Hepatocyte (in vitro differentiated cells): ENCODE results near the gene ARL15. TPM values are rescaled to one million over a fixed set of nuclear protein-coding genes. Genes with fewer than 3 reads are reported as not detected.

Source experiments
- DNase-seq: peaks from one replicate; pipeline ENCODE4 v3.0.0-alpha.2; 2016; ENCODE audit warnings: low spot score
- H2AFZ ChIP-seq: fragments of 200-600 bp; sonication (generic); 2 replicates; pipeline ENCODE4 v1.6.0; 2016; ENCODE audit warnings: antibody characterized with exemption, mild to moderate bottlenecking
- H3K27ac ChIP-seq: fragments of 200-600 bp; sonication (generic); 2 replicates; pipeline ENCODE4 v1.5.1; 2016; ENCODE audit warnings: mild to moderate bottlenecking
- H3K27me3 ChIP-seq: fragments of 200-600 bp; sonication (generic); 2 replicates; pipeline ENCODE4 v1.6.1; 2016
- H3K36me3 ChIP-seq: fragments of 200-600 bp; sonication (generic); replicated peaks from 2 replicates; pipeline ENCODE4 v1.5.1; 2016; ENCODE audit warnings: low read depth; ENCODE audit not compliant: insufficient read depth
- H3K4me1 ChIP-seq: fragments of 200-600 bp; sonication (generic); 2 replicates; pipeline ENCODE4 v1.5.1; 2016; ENCODE audit warnings: mild to moderate bottlenecking, moderate library complexity; ENCODE audit not compliant: insufficient read depth
- H3K4me2 ChIP-seq: fragments of 200-600 bp; sonication (generic); 2 replicates; pipeline ENCODE4 v1.6.0; 2016
- H3K4me3 ChIP-seq: fragments of 200-600 bp; sonication (generic); 2 replicates; pipeline ENCODE4 v1.5.1; 2016; ENCODE audit warnings: mild to moderate bottlenecking
- H3K79me2 ChIP-seq: fragments of 200-600 bp; sonication (generic); 2 replicates; pipeline ENCODE4 v1.6.0; 2017; ENCODE audit warnings: mild to moderate bottlenecking
- H3K9me2 ChIP-seq: fragments of 200-600 bp; sonication (generic); replicated peaks from 2 replicates; pipeline ENCODE4 v1.6.0; 2017; ENCODE audit warnings: mild to moderate bottlenecking; ENCODE audit not compliant: insufficient read depth
- H3K9me3 ChIP-seq: fragments of 200-600 bp; sonication (generic); 2 replicates; pipeline ENCODE4 v1.5.1; 2016; ENCODE audit warnings: low read depth, mild to moderate bottlenecking
- H4K20me1 ChIP-seq: fragments of 200-600 bp; sonication (generic); 2 replicates; pipeline ENCODE4 v1.6.0; 2016; ENCODE audit warnings: mild to moderate bottlenecking; ENCODE audit not compliant: insufficient read depth, poor library complexity, severe bottlenecking
- CTCF ChIP-seq: fragments of 200-600 bp; sonication (generic); IDR thresholded peaks from 2 replicates; pipeline ENCODE4 v1.5.1; 2016; ENCODE audit warnings: antibody characterized with exemption, mild to moderate bottlenecking; ENCODE audit not compliant: poor library complexity
- EZH2 ChIP-seq: fragments of 200-600 bp; sonication (generic); IDR thresholded peaks from 2 replicates; pipeline ENCODE4 v1.6.1; 2016; ENCODE audit warnings: antibody characterized with exemption, mild to moderate bottlenecking, borderline replicate concordance
- EZH2phosphoT487 ChIP-seq: fragments of 200-600 bp; sonication (generic); IDR thresholded peaks from one replicate; pipeline ENCODE4 v1.6.1; 2018; ENCODE audit warnings: antibody characterized with exemption, mild to moderate bottlenecking, low read depth, moderate library complexity; ENCODE audit not compliant: unreplicated experiment, severe bottlenecking
- WGBS: methylation state at CpG from one replicate; pipeline ENCODE4 v1.1.6; 2016; ENCODE audit warnings: low lambda C conversion rate; ENCODE audit errors: missing lambda C conversion rate; 5-methylcytosine and 5-hydroxymethylcytosine counted together
- polyA plus RNA-seq: library from polyadenylated mRNA; unstranded; fragments of >200 nt; fragmentation: Nextera tagmentation; extraction: Ambion mirVana; gene quantifications from 2 replicates; pipeline ENCODE4 v1.2.1, GENCODE V29; 2016
- total RNA-seq: library from RNA; depleted of rRNA; stranded (reverse); fragments of >200 nt; gene quantifications from 2 replicates; pipeline ENCODE4 v1.2.3, GENCODE V29; 2014

Gene ARL15
- total and polyA plus RNA-seq, 2 experiments from 2014 or later = 13.3 to 66.3 TPM

GRCh38 chr5:54090495-54091120 is 219.8 kb downstream of the ARL15 start:
- no peaks in the 10 kb centered on the region for H3K9me3 ChIP-seq
- no peak overlapping the region for H3K4me2 ChIP-seq

GRCh38 chr5:54088081-54088480 is 222.3 kb downstream of the ARL15 start:
- Histone ChIP-seq H2AFZ (no peak overlapping the region), H3K36me3 (no peaks in the 10 kb centered on the region), H3K9me3 (no peaks in the 10 kb centered on the region), H3K27ac (no peak overlapping the region), H3K27me3 (no peaks in the 10 kb centered on the region), H4K20me1 (no peaks in the 10 kb centered on the region), H3K4me3 (no peak overlapping the region), H3K79me2 (no peaks in the 10 kb centered on the region), H3K9me2 (no peaks in the 10 kb centered on the region), H3K4me1 (no peaks in the 10 kb centered on the region), H3K4me2 (no peak overlapping the region)
- 82% methylated on average over 2 of the region's 2 CpGs for WGBS
- no peak for DNase-seq
- TF ChIP-seq EZH2 = no peak
- TF ChIP-seq EZH2phosphoT487 = no peak
- no peak for TF ChIP-seq CTCF

More at GRCh38 chr5:54090495-54091120, 219.8 kb downstream of the ARL15 start:
- Histone ChIP-seq H3K27me3 (no peaks in the 10 kb centered on the region), H4K20me1 (no peaks in the 10 kb centered on the region), H3K9me2 (no peaks in the 10 kb centered on the region), H3K4me3 (no peak overlapping the region), H3K79me2 (no peaks in the 10 kb centered on the region), H2AFZ (no peak overlapping the region), H3K36me3 (no peaks in the 10 kb centered on the region), H3K4me1 (no peaks in the 10 kb centered on the region), H3K27ac (no peak overlapping the region)
- 61% methylated on average over 1 of the region's 1 CpG for WGBS
- TF ChIP-seq EZH2 (no peak), EZH2phosphoT487 (no peak), CTCF (no peak)
- no peak for DNase-seq

GRCh38 chr5:54087436-54087835 is 222.9 kb downstream of the ARL15 start:
- Histone ChIP-seq H3K27me3 (no peaks in the 10 kb centered on the region), H4K20me1 (no peaks in the 10 kb centered on the region), H2AFZ (no peak overlapping the region), H3K4me1 (no peaks in the 10 kb centered on the region), H3K9me3 (no peaks in the 10 kb centered on the region), H3K36me3 (no peaks in the 10 kb centered on the region), H3K4me3 (no peak overlapping the region), H3K79me2 (no peaks in the 10 kb centered on the region), H3K9me2 (no peaks in the 10 kb centered on the region), H3K27ac (no peak overlapping the region), H3K4me2 (no peak overlapping the region)
- 48% methylated on average over 2 of the region's 2 CpGs for WGBS
- TF ChIP-seq EZH2phosphoT487 (no peak), CTCF (no peak), EZH2 (no peak)
- DNase-seq = no peak
